Measurements from ENCODE around the gene RET.

GRCh38 chr10:43120116-43120928, 43.5 kb downstream of the RET start:
- no peak for TF ChIP-seq CTCF (IDR thresholded peaks at IDR 0.05; ENCODE audit: poor library complexity)
- no peak for TF ChIP-seq EZH2 (IDR thresholded peaks at IDR 0.05; ENCODE audit: borderline replicate concordance)

All from hepatocyte (in vitro differentiated cells).